Kidney capillary endothelial cell (primary cell): ENCODE results near the gene MARCKS.

Experiments used
- DNase-seq: peaks from one replicate; pipeline ENCODE4 v3.0.0-alpha.2; 2018; ENCODE audit warnings: low spot score

MARCKS gene

DNA sequence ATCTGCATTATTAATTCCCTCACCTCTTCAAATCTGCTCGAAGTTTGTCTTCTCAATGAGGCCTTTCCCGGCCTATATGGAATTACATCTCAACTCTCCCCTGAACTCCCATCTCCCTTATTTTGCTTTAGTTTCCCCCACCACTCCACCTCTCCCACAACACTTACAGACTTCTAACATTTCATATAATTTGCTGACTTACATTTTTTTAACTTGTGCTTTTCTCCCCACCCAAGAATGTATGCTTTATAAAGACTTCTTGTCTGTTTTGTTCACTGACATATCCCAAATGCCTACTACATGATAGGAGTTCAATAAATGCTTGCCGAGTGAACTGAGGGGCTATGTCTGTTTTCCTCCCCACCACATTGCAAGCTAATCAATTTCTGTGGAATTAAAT lies 3.9 kb upstream of the MARCKS start:
- no peak for DNase-seq

DNA sequence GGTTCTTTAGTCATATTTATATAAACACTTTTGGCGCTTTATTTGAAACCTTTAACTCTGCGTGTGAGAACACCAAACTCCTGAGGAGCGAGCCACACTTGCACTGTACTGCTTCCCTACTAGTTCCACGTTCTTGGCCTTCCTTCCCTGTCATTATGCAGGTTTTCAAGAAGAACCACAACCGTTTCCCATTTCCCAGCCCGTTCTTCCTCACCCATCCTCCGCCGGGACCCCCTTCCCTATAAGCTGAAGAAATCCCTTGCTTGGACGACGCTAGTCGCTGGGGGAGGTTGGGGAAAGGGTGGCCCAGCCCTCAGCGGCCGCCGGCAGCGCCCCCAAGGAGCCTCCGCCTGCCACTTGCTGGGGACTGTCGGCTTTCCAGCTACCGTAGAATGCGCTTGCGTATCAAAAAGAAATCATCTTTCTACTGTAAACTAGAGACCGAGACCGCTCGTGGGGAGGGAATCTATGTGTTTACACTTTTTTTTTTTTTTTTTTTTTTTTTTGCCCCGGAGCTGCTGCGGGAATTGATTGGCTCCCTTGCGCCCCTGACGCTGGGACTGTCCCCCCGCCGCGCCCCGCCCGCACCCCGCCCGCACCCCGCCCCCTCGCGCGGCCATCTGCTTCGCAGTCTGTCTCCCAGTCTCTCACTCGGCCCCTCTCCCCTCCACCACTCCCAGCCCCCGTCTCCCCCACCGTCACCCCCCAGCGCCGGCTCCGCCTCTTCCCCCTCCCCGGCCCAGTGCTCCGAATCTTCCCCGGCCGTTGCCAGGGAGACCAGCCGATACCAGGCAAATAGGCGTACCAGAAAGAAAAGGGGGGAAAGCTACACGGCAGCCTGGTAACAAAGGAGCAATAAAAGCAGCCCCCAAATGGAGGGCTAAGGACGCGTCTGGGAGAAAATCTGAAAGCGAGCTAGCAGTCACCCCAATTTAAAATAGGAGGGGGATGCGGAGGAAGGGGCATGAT lies 2.3 kb upstream of the MARCKS start:
- peak; percentile 52 for DNase-seq

DNA sequence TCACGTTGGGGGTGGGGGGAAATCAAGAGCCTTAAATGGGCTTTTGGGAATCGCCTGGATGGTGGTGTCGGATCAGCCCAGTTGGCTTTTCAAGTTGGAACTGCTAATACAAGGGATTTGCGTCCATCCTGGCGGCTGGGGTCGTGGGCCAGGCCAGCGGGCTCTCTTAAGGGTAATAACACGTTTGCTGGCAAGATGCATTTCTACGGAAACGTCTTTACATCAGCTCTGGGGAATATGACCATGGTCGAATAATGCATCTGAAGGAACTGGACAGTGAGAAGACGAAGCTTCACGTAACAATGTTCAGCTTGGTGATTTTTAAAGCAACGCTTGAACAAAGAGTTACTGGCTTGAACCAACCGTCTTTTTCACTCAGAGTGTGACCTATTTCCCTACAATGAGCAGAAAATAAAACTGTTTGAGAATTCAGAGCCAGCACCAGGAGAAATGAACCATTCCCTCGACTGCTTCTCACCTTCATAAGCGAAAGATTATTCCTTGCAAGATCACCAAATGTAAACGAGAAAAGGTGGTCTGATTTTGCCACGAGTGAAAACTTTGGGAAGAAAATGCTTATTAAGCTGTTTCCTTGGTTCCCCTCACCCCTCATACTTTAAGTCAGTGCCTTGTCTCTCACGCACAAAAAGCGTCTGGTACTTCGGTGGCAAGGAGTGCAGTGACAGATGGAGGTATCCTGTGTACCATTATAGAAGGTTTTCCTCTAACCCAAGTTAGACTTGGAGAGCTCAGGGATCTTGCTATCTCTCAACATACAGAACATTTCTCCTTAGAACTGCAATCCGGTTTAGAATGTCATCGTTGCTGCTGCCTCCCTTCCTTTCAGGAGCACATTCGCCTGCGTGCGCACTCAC lies 1.4 kb upstream of the MARCKS start:
- DNase-seq = peak; percentile 64

- no peak for DNase-seq
These were observed 845 bp upstream of the MARCKS start for GRCh38 chr6:113856375-113856624.

DNA sequence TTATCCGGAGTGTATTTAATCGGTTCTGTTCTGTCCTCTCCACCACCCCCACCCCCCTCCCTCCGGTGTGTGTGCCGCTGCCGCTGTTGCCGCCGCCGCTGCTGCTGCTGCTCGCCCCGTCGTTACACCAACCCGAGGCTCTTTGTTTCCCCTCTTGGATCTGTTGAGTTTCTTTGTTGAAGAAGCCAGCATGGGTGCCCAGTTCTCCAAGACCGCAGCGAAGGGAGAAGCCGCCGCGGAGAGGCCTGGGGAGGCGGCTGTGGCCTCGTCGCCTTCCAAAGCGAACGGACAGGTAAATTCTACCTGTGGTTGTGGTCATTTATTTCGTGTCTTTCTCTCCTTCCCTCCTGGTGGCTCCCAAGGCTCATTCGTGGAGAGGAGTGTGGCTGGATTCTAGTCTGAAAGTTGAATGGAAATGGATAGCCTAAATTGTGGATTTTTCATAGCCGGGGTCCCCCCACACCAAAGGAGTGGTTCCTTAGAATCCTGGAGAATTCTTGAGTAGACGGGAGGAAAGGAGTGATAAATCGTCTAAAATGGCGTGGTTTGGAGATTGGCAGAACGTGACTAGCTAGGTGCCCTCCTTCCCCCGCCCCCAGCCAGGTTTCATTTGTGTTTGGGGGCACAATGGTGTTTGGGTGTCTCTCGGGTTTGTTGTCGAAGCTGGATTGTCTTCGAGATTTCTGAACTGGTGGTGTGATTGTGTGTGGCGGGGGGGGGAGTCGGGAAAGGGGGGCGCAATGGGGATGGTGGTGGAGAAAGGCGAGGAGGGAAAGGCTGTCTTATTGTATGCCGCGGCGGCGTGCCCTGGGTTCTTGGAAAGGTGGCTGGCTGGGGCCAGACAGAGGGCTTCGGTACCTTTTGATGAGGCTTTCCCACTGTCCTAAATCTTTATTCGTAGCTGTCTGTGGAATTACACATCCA lies 673 bp downstream of the MARCKS start:
- peak; percentile 31 for DNase-seq

GRCh38 chr6:113858480-113859348 lies 1.6 kb downstream of the MARCKS start:
- peak; percentile 90 for DNase-seq

- DNase-seq = peak; percentile 28
These were observed 2.4 kb downstream of the MARCKS start for GRCh38 chr6:113859349-113860180.

- DNase-seq = no peak
These were observed 3.2 kb downstream of the MARCKS start for GRCh38 chr6:113860181-113860955.

- DNase-seq = no peak
These were observed 5.0 kb downstream of the MARCKS start for GRCh38 chr6:113862112-113862511.

DNA sequence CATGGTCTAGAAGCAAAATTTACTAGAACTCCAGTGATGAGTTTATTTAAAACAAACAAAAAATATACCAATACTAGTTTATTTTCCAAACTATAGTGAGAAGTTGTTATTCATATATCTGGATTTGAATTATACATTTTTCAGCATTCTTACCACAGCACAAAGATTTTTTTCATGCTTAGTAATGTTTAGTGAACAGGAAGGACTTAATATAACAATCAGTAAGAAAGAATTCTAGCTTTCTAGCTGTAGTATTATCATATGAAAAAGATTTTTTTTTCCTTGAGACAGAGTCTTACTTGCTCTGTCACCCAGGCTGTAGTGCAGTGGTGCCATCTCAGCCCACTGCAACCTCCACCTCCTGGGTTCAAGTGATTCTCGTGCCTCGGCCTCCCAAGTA lies 13.8 kb downstream of the MARCKS start:
- no peak for DNase-seq

- no peak for DNase-seq
These were observed 14.8 kb downstream of the MARCKS start for GRCh38 chr6:113871975-113872374.

DNA sequence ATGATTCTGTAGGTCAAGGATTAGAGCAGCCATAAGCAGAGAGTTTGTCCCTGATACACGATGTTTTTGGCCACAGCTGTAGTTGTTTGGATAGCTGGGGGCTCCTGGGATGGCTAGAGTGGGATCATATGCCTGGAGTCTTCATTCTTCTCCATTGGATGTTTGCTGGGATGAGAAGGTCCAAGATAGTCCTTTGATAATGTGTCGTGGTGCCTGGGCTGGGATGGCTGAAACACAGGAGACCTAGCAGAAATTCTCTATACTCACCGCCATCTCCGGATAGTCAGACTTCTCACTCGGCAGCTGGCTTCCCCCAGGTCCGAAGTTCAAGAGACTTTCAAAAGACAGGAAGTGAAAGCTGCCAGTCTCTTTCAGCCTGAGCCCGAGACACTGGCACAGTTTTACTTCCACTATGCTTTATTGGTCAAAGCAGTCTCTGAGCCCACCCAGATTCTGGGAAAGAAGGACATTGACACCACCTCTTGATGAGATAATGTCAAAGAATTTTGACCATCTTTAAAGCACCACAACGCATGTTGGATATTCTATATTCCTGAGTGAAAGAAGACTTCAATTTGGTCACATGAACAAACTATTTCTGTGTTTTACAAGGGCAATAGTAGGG lies 16.0 kb downstream of the MARCKS start:
- no peak for DNase-seq

GRCh38 chr6:113875470-113875869 lies 18.3 kb downstream of the MARCKS start:
- no peak for DNase-seq

GRCh38 chr6:113876695-113877094 lies 19.6 kb downstream of the MARCKS start:
- no peak for DNase-seq

GRCh38 chr6:113879186-113880096 lies 22.3 kb downstream of the MARCKS start:
- peak; percentile 89 for DNase-seq

GRCh38 chr6:113881478-113881980 lies 24.4 kb downstream of the MARCKS start:
- no peak for DNase-seq

GRCh38 chr6:113882336-113883022 lies 25.3 kb downstream of the MARCKS start:
- DNase-seq = no peak
